Measurements from ENCODE around the gene OGG1.

Gene OGG1

DNA sequence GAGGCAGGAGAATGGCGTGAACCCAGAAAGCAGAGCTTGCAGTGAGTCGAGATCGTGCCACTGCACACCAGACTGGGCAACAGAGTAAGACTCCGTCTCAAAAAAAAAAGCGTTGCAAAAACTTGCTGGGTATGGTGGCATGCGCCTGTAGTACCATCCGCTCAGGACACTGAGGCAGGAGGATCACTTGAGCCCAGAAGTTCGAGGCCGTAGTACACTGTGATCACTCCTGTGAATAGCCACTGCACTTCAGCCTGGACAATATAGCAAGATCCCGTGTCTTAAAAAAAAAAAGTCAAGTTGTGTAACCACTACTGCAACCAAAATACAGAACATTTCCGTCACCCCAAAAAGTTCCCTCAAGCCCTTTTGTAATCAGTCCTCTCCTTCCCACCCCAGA, 44.6 kb downstream of the OGG1 start:
- no peak overlapping the region for H3K4me3 ChIP-seq (replicated peaks; ENCODE audit: low read depth, low read length)
- DNase-seq (ENCODE audit: low read depth) = no peak
- no peak for TF ChIP-seq CTCF (IDR thresholded peaks at IDR 0.05; ENCODE audit: low read length, missing control alignments)

GRCh38 chr3:9795207-9795606, 45.5 kb downstream of the OGG1 start:
- no peak for TF ChIP-seq CTCF (IDR thresholded peaks at IDR 0.05; ENCODE audit: low read length, missing control alignments)
- no peak overlapping the region for H3K4me3 ChIP-seq (replicated peaks; ENCODE audit: low read depth, low read length)
- DNase-seq (ENCODE audit: low read depth) = no peak

- no peak for TF ChIP-seq CTCF (IDR thresholded peaks at IDR 0.05; ENCODE audit: low read length, missing control alignments)
- no peak overlapping the region for H3K4me3 ChIP-seq (replicated peaks; ENCODE audit: low read depth, low read length)
- DNase-seq (ENCODE audit: low read depth) = peak; percentile 67
These were observed 47.6 kb downstream of the OGG1 start for GRCh38 chr3:9797196-9797945.

DNA sequence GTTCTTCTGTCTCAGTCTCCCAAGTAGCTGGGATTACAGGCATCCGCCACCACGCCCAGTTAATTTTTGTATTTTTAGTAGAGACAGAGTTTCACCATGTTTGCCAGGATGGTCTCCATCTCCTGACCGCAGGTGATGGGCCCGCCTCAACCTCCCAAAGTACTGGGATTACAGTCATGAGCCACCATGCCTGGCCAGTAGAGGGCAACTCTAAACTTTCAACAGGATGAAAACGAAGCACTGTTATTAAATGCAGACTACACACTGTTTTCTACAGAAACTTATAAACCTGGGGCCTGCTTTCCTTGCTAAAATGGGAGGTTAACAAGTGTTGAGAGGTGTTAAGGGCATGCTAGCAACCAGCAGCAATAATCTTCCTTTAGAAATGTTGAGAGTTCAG, 50.8 kb downstream of the OGG1 start:
- DNase-seq (ENCODE audit: low read depth) = no peak
- H3K4me3 ChIP-seq (replicated peaks; ENCODE audit: low read depth, low read length) = no peak overlapping the region
- peak; percentile 24 for TF ChIP-seq CTCF (IDR thresholded peaks at IDR 0.05; ENCODE audit: low read length, missing control alignments)

DNA sequence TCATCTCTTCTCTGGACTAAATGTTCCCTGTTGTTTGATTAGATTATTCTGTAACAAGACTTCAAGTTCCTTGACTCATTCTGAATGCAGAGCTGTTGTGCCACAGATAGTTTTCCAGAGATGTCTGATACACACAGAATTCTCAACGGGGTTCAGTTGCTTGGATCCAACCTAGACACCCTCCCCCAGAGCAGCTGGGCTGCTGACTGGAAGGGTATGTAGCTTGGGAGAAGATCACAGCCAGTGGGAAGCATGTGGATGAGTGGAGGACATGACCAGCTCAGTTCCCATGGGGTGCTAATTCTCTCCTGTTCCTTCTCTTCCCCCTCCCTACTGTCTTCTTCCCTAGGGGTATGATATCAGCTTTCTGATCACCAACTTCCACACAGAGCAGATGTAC, 53.7 kb downstream of the OGG1 start:
- no peak for DNase-seq (ENCODE audit: low read depth)
- H3K4me3 ChIP-seq (replicated peaks; ENCODE audit: low read depth, low read length) = no peak overlapping the region

DNA sequence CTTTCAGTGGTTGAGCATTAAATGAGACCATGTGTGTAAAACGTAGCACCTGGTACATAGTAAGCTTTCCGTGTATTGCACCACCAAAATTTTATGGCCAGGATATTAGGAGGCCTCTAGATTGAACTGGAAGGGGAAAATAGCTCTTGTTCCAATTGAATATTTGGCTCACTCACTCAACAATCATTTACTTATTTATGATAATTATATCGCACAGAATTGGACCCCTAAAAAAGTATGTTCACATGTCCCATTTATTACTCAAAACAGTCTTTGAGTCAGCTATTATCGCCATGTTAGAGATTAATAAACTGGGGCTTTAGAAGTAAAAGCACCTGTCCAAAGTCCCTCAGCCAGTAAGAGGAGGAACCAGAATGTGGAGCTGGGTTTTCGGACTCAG, 55.2 kb downstream of the OGG1 start:
- DNase-seq (ENCODE audit: low read depth) = no peak
- H3K4me3 ChIP-seq (replicated peaks; ENCODE audit: low read depth, low read length) = no peak overlapping the region
- TF ChIP-seq CTCF (IDR thresholded peaks at IDR 0.05; ENCODE audit: low read length, missing control alignments) = no peak

More for the DNA sequence above, 53.7 kb downstream of the OGG1 start:
- TF ChIP-seq CTCF (IDR thresholded peaks at IDR 0.05; ENCODE audit: low read length, missing control alignments) = no peak

- TF ChIP-seq CTCF (IDR thresholded peaks at IDR 0.05; ENCODE audit: low read length, missing control alignments) = no peak
- no peak overlapping the region for H3K4me3 ChIP-seq (replicated peaks; ENCODE audit: low read depth, low read length)
- no peak for DNase-seq (ENCODE audit: low read depth)
These were observed 56.4 kb downstream of the OGG1 start for GRCh38 chr3:9806137-9806536.

Measured in fibroblast of pulmonary artery (primary cell).